ENCODE data around the gene OXCT1. TPM values are rescaled to one million over a fixed set of nuclear protein-coding genes. Genes with fewer than 3 reads are reported as not detected.

Gene OXCT1
- total and polyA plus RNA-seq, 2 of the 8 experiments (the other 6 are each of a cell fraction or from before 2014, with no cell fraction given): 10.1 to 28.2 TPM

GRCh38 chr5:41815261-41815660 lies 55.0 kb downstream of the OXCT1 start:
- Histone ChIP-seq H3K27ac (ENCODE audit: low read depth, low read length) (no peak overlapping the region), H3K27me3 (replicated peaks in 1 of 4; ENCODE audit: control insufficient read depth in 3 of 4, extremely low read depth in 1 of 4, insufficient read depth in 3 of 4, low read length in 3 of 4) (no peaks in the 10 kb centered on the region), H3K4ac (replicated peaks; ENCODE audit: insufficient read length, low read depth, low read length) (no peak overlapping the region), H3K79me2 (ENCODE audit: control insufficient read depth in 1 of 2, insufficient read depth in 2 of 2, low read length in 2 of 2) (no peaks in the 10 kb centered on the region), H3K4me2 (ENCODE audit: insufficient read depth in 1 of 2, low read depth in 2 of 2, low read length in 2 of 2) (no peak overlapping the region), H2BK120ac (replicated peaks; ENCODE audit: low read depth, low read length) (no peak overlapping the region), H3K23ac (ENCODE audit: insufficient read length) (no peak overlapping the region), H2BK12ac (ENCODE audit: low read depth, low read length) (no peak overlapping the region), H2AFZ (ENCODE audit: low read length) (no peak overlapping the region), H2BK15ac (ENCODE audit: low read length) (no peak overlapping the region), H2BK5ac (ENCODE audit: low read depth, low read length) (no peak overlapping the region), H4K91ac (replicated peaks; ENCODE audit: insufficient read length, low read length) (no peak overlapping the region), H2BK20ac (ENCODE audit: low read length) (no peak overlapping the region), H4K8ac (ENCODE audit: extremely low read depth, insufficient read depth, low read length) (no peak overlapping the region), H3K9ac (replicated peaks in 1 of 4; ENCODE audit: extremely low read depth in 1 of 4, low read depth in 3 of 4, low read length in 3 of 4) (no peak overlapping the region), H3K9me3 (ENCODE audit: insufficient read depth in 2 of 2, low read depth in 1 of 2, low read length in 1 of 2) (no peaks in the 10 kb centered on the region), H3K4me3 (ENCODE audit: extremely low read depth in 1 of 4, insufficient read depth in 2 of 4, low read depth in 3 of 4, low read length in 4 of 4) (no peak overlapping the region), H3K23me2 (ENCODE audit: low read depth, low read length) (no peaks in the 10 kb centered on the region), H3K36me3 (ENCODE audit: control insufficient read depth in 2 of 4, insufficient read depth in 4 of 4, low read length in 3 of 4) (no peaks in the 10 kb centered on the region), H3K56ac (replicated peaks; ENCODE audit: insufficient read length, low read depth, low read length) (no peak overlapping the region), H4K20me1 (replicated peaks in 1 of 2; ENCODE audit: control insufficient read depth in 1 of 2, insufficient read depth in 2 of 2, low read length in 2 of 2) (no peaks in the 10 kb centered on the region), H3K79me1 (ENCODE audit: low read depth, low read length) (no peaks in the 10 kb centered on the region), H4K5ac (ENCODE audit: insufficient read length, low read depth, low read length) (no peak overlapping the region), H3K4me1 (replicated peaks in 1 of 4; ENCODE audit: control insufficient read depth in 3 of 4, insufficient read depth in 4 of 4, low read length in 3 of 4) (no peaks in the 10 kb centered on the region), H3K14ac (ENCODE audit: insufficient read length) (no peak overlapping the region), H3K18ac (ENCODE audit: extremely low read depth, low read length) (no peak overlapping the region), H2AK5ac (ENCODE audit: low read depth, low read length) (no peak overlapping the region)
- FAIRE-seq (no peak), DNase-seq (ENCODE audit: low read depth in 1 of 2, low spot score in 2 of 2) (no peak)
- ChIA-PET CTCF (ENCODE audit: partially characterized antibody) (no interaction called here), POLR2A (ENCODE audit: partially characterized antibody) (no interaction called here)
- TF ChIP-seq CREB1 (IDR thresholded peaks at IDR 0.05) (no peak), CTCF (IDR thresholded peaks at IDR 0.05; ENCODE audit: control extremely low read depth in 1 of 3, insufficient read depth in 1 of 3, low read depth in 1 of 3, low read length in 3 of 3) (no peak), ATF3 (IDR thresholded peaks at IDR 0.05; ENCODE audit: insufficient read depth, low read depth, low read length) (no peak), CBX8 (IDR thresholded peaks at IDR 0.05; ENCODE audit: borderline replicate concordance, low read depth, low read length) (no peak), ATF2 (IDR thresholded peaks at IDR 0.05; ENCODE audit: low read length) (no peak), TAF7 (optimal IDR thresholded peaks at IDR 0.05; ENCODE audit: borderline replicate concordance, low read depth, low read length) (no peak), CEBPB (IDR thresholded peaks at IDR 0.05; ENCODE audit: low read depth, low read length) (no peak)
- TF ChIP-seq, protein P1, sequence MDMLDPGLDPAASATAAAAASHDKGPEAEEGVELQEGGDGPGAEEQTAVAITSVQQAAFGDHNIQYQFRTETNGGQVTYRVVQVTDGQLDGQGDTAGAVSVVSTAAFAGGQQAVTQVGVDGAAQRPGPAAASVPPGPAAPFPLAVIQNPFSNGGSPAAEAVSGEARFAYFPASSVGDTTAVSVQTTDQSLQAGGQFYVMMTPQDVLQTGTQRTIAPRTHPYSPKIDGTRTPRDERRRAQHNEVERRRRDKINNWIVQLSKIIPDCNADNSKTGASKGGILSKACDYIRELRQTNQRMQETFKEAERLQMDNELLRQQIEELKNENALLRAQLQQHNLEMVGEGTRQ (IDR thresholded peaks at IDR 0.05; ENCODE audit: low read length): no peak
- TF ChIP-seq, protein P2, sequence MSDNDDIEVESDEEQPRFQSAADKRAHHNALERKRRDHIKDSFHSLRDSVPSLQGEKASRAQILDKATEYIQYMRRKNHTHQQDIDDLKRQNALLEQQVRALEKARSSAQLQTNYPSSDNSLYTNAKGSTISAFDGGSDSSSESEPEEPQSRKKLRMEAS (IDR thresholded peaks at IDR 0.05): no peak

Measured in H1 (cell line).